ENCODE data around the gene TBC1D9.

GRCh38 chr4:140777894-140778293, 21.7 kb upstream of the TBC1D9 start:
- TF ChIP-seq CTCF (IDR thresholded peaks at IDR 0.05; ENCODE audit: low read depth, low read length), result no peak
- TF ChIP-seq EZH2phosphoT487 (IDR thresholded peaks at IDR 0.05; ENCODE audit: low read depth), result no peak

All from OCI-LY3 (cell line).